Measurements from ENCODE around the gene SAP30BP. TPM values are rescaled to one million over a fixed set of nuclear protein-coding genes. Genes with fewer than 3 reads are reported as not detected.

Gene SAP30BP
- total and polyA plus RNA-seq, 4 donors, result 20.9 to 33.4 (median 30.2) TPM

GRCh38 chr17:75631353-75631752 is 35.8 kb upstream of the SAP30BP start:
- H3K36me3 ChIP-seq (ENCODE audit: control insufficient read depth in 4 of 4, insufficient read depth in 3 of 4, low read depth in 1 of 4, low read length in 3 of 4), result peaks cover 0 to 21% (median 3%) of the 10 kb centered on the region in 4 donors
- no peak for DNase-seq (ENCODE audit: low spot score)
- WGBS, result 96% methylated on average over 27 of the region's 27 CpGs
- no peaks in the 10 kb centered on the region for H3K9me3 ChIP-seq (ENCODE audit: control insufficient read depth in 4 of 4, low read length in 3 of 4)
- H3K27ac ChIP-seq (ENCODE audit: low read depth in 1 of 2, low read length in 2 of 2), result no peak overlapping the region
- H3K9ac ChIP-seq (ENCODE audit: low read depth in 1 of 2, low read length in 2 of 2), result no peak overlapping the region
- H3K27me3 ChIP-seq (ENCODE audit: control insufficient read depth in 4 of 4, insufficient read depth in 4 of 4, low read length in 3 of 4), result no peaks in the 10 kb centered on the region
- TF ChIP-seq RXRA (IDR thresholded peaks at IDR 0.05) (no peak), ZBTB33 (IDR thresholded peaks at IDR 0.05) (no peak), CTCF (IDR thresholded peaks at IDR 0.05; ENCODE audit: low read depth, low read length, missing input control) (no peak), HNF4G (IDR thresholded peaks at IDR 0.05) (no peak), GABPA (IDR thresholded peaks at IDR 0.05 in 1 of 2, conservative IDR thresholded peaks at IDR 0.05 in 1 of 2) (no peak), HNF4A (conservative IDR thresholded peaks at IDR 0.05) (no peak), YY1 (IDR thresholded peaks at IDR 0.05) (no peak), MAX (IDR thresholded peaks at IDR 0.05) (no peak), JUND (IDR thresholded peaks at IDR 0.05) (no peak), FOXA2 (IDR thresholded peaks at IDR 0.05) (no peak), NR2F2 (IDR thresholded peaks at IDR 0.05) (no peak), SP1 (IDR thresholded peaks at IDR 0.05) (no peak), RAD21 (IDR thresholded peaks at IDR 0.05) (no peak)
- H3K4me3 ChIP-seq (ENCODE audit: low read depth in 1 of 3, low read length in 3 of 3), result no peak overlapping the region
- H3K4me1 ChIP-seq (ENCODE audit: control insufficient read depth in 4 of 4, insufficient read depth in 4 of 4, low read length in 3 of 4), result peaks cover 8 to 25% (median 16%) of the 10 kb centered on the region in 4 donors

- no peak overlapping the region for H3K27ac ChIP-seq (ENCODE audit: low read depth in 1 of 2, low read length in 2 of 2)
- H3K4me3 ChIP-seq (ENCODE audit: low read depth in 1 of 3, low read length in 3 of 3), result no peak overlapping the region
- no peaks in the 10 kb centered on the region for H3K9me3 ChIP-seq (ENCODE audit: control insufficient read depth in 4 of 4, low read length in 3 of 4)
- H3K4me1 ChIP-seq (ENCODE audit: control insufficient read depth in 4 of 4, insufficient read depth in 4 of 4, low read length in 3 of 4), result peaks cover 8 to 25% (median 16%) of the 10 kb centered on the region in 4 donors
- peaks cover 0 to 12% (median under 1%) of the 10 kb centered on the region in 4 donors for H3K36me3 ChIP-seq (ENCODE audit: control insufficient read depth in 4 of 4, insufficient read depth in 3 of 4, low read depth in 1 of 4, low read length in 3 of 4)
- no peak for DNase-seq (ENCODE audit: low spot score)
- 79% methylated on average over 12 of the region's 12 CpGs for WGBS
- no peaks in the 10 kb centered on the region for H3K27me3 ChIP-seq (ENCODE audit: control insufficient read depth in 4 of 4, insufficient read depth in 4 of 4, low read length in 3 of 4)
- TF ChIP-seq RAD21 (IDR thresholded peaks at IDR 0.05) (no peak), FOXA2 (IDR thresholded peaks at IDR 0.05) (no peak), TAF1 (conservative IDR thresholded peaks at IDR 0.05) (no peak), HNF4A (conservative IDR thresholded peaks at IDR 0.05) (no peak), HNF4G (IDR thresholded peaks at IDR 0.05) (no peak), MAX (IDR thresholded peaks at IDR 0.05) (no peak), YY1 (IDR thresholded peaks at IDR 0.05) (no peak), ZBTB33 (IDR thresholded peaks at IDR 0.05) (no peak), JUND (IDR thresholded peaks at IDR 0.05) (no peak), EGR1 (IDR thresholded peaks at IDR 0.05; ENCODE audit: low read depth in 2 of 2) (no peak), ATF3 (IDR thresholded peaks at IDR 0.05) (no peak), FOXA1 (IDR thresholded peaks at IDR 0.05) (no peak), CTCF (IDR thresholded peaks at IDR 0.05; ENCODE audit: low read depth, low read length, missing input control) (no peak), GABPA (IDR thresholded peaks at IDR 0.05 in 1 of 2, conservative IDR thresholded peaks at IDR 0.05 in 1 of 2) (no peak)
- H3K9ac ChIP-seq (ENCODE audit: low read depth in 1 of 2, low read length in 2 of 2), result no peak overlapping the region
These were observed 34.7 kb upstream of the SAP30BP start for GRCh38 chr17:75632428-75632827.
